Measurements from ENCODE around the gene BOD1.

Gene BOD1

GRCh38 chr5:173562451-173562850, 54.0 kb downstream of the BOD1 start:
- Mint-ChIP-seq H3K4me1 (no peaks in the 10 kb centered on the region), H3K4me3 (no peak overlapping the region), H3K36me3 (peaks cover 11% of the 10 kb centered on the region), H3K27me3 (peaks cover 46% of the 10 kb centered on the region), H3K9me3 (peaks cover 28% of the 10 kb centered on the region), H3K27ac (no peak overlapping the region)
- ATAC-seq: no peak

Data from stimulated activated memory B cell treated with anti-CD40 and anti-IgM and Interleukin-4, amounts not matched to agents 10 μg/mL and 1 μg/mL and 100 μg/mL, for 72 hours (primary cell).